HL-60 (cell line): ENCODE data around the gene TMEM217.

ENCODE experiments used
- DNase-seq, 2 experiments: peaks; one replicate each; pipeline ENCODE4 v3.0.0-alpha.2; 2010 to 2020; ENCODE audit warnings: low read depth in 1 of 2, low spot score in 1 of 2
- H3K27ac ChIP-seq: fragments of 250-450 bp; sonication (Bioruptor Pico); replicated peaks from 2 replicates; pipeline ENCODE4 v1.5.1; 2020; ENCODE audit warnings: mild to moderate bottlenecking, moderate library complexity
- H3K27me3 ChIP-seq: fragments of 250-450 bp; sonication (Bioruptor Pico); 2 replicates; pipeline ENCODE4 v1.5.1; 2021; ENCODE audit warnings: mild to moderate bottlenecking, moderate library complexity; ENCODE audit not compliant: insufficient read depth, poor library complexity, severe bottlenecking
- H3K4me3 ChIP-seq: replicated peaks from 2 replicates; pipeline ENCODE4 v1.5.1; 2011; ENCODE audit warnings: mild to moderate bottlenecking, control low read depth, low read length; ENCODE audit not compliant: insufficient read depth
- GABPA ChIP-seq: IDR thresholded peaks from 2 replicates; pipeline ENCODE4 v1.6.1; 2012; ENCODE audit warnings: low read depth
- POLR2AphosphoS5 ChIP-seq: IDR thresholded peaks from 2 replicates; pipeline ENCODE4 v1.6.1; 2012; ENCODE audit warnings: low read depth
- SPI1 ChIP-seq: IDR thresholded peaks from 2 replicates; pipeline ENCODE4 v1.6.1; 2012; ENCODE audit warnings: low read depth, mild to moderate bottlenecking, borderline replicate concordance
- TF ChIP-seq, protein P1 (sequence below): IDR thresholded peaks from 2 replicates; pipeline ENCODE4 v1.6.1; 2012; ENCODE audit warnings: low read depth; ENCODE audit not compliant: insufficient replicate concordance
- TF ChIP-seq, protein P2 (sequence below): IDR thresholded peaks from one replicate; pipeline ENCODE4 v1.5.1; 2011; ENCODE audit warnings: low read length, control low read depth, inconsistent platforms; ENCODE audit not compliant: insufficient read depth

TMEM217 gene

DNA sequence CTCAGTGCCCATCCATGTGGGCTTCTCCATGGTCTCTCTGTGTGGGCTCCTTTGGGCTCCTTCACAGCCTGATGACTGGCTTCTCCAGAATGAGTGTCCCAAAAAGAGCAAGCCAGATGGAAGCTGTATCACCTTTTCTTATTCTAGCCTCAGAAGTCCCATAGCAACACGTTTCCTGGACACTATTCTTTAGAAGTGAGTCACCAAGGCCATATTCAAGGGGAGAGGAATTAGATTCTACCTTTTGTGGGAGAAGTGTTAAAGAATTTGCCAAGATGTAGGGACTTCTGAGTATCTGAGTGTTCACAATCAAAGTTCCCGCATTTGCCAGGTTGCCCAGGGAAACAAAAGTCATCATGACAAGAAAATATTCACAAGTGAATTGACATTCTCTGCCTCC lies 21.0 kb downstream of the TMEM217 start:
- TF ChIP-seq POLR2AphosphoS5 (no peak), SPI1 (no peak), GABPA (no peak)
- TF ChIP-seq, protein P1, sequence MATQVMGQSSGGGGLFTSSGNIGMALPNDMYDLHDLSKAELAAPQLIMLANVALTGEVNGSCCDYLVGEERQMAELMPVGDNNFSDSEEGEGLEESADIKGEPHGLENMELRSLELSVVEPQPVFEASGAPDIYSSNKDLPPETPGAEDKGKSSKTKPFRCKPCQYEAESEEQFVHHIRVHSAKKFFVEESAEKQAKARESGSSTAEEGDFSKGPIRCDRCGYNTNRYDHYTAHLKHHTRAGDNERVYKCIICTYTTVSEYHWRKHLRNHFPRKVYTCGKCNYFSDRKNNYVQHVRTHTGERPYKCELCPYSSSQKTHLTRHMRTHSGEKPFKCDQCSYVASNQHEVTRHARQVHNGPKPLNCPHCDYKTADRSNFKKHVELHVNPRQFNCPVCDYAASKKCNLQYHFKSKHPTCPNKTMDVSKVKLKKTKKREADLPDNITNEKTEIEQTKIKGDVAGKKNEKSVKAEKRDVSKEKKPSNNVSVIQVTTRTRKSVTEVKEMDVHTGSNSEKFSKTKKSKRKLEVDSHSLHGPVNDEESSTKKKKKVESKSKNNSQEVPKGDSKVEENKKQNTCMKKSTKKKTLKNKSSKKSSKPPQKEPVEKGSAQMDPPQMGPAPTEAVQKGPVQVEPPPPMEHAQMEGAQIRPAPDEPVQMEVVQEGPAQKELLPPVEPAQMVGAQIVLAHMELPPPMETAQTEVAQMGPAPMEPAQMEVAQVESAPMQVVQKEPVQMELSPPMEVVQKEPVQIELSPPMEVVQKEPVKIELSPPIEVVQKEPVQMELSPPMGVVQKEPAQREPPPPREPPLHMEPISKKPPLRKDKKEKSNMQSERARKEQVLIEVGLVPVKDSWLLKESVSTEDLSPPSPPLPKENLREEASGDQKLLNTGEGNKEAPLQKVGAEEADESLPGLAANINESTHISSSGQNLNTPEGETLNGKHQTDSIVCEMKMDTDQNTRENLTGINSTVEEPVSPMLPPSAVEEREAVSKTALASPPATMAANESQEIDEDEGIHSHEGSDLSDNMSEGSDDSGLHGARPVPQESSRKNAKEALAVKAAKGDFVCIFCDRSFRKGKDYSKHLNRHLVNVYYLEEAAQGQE, result no peak
- TF ChIP-seq, protein P2, sequence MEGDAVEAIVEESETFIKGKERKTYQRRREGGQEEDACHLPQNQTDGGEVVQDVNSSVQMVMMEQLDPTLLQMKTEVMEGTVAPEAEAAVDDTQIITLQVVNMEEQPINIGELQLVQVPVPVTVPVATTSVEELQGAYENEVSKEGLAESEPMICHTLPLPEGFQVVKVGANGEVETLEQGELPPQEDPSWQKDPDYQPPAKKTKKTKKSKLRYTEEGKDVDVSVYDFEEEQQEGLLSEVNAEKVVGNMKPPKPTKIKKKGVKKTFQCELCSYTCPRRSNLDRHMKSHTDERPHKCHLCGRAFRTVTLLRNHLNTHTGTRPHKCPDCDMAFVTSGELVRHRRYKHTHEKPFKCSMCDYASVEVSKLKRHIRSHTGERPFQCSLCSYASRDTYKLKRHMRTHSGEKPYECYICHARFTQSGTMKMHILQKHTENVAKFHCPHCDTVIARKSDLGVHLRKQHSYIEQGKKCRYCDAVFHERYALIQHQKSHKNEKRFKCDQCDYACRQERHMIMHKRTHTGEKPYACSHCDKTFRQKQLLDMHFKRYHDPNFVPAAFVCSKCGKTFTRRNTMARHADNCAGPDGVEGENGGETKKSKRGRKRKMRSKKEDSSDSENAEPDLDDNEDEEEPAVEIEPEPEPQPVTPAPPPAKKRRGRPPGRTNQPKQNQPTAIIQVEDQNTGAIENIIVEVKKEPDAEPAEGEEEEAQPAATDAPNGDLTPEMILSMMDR, result no peak
- DNase-seq, result no peak

DNA sequence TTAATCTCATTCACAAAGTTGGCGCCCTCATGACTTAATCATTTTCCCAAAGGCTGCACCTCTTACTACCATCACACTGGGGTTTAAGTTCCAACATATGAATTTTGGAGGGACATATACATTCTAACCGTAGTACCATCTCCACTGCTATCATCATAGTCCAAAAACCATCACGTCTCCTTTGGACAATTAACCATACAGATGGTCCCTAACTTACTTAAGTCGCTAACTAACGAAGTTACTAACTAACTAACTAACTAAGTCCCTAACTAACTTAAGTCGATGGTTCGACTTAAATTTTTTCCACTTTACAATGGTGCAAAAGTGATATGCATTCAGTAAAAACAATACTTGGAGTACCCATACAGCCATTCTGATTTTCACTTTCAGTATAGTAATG lies 24.4 kb downstream of the TMEM217 start:
- DNase-seq, result no peak
- H3K27me3 ChIP-seq, result no peaks in the 10 kb centered on the region
- no peak overlapping the region for H3K4me3 ChIP-seq
- TF ChIP-seq, protein P1, result no peak
- TF ChIP-seq, protein P2, result no peak
- TF ChIP-seq GABPA (no peak), POLR2AphosphoS5 (no peak), SPI1 (no peak)
- H3K27ac ChIP-seq, result no peak overlapping the region

More for the DNA sequence above, 21.0 kb downstream of the TMEM217 start:
- no peaks in the 10 kb centered on the region for H3K27me3 ChIP-seq
- no peak overlapping the region for H3K27ac ChIP-seq
- no peak overlapping the region for H3K4me3 ChIP-seq

DNA sequence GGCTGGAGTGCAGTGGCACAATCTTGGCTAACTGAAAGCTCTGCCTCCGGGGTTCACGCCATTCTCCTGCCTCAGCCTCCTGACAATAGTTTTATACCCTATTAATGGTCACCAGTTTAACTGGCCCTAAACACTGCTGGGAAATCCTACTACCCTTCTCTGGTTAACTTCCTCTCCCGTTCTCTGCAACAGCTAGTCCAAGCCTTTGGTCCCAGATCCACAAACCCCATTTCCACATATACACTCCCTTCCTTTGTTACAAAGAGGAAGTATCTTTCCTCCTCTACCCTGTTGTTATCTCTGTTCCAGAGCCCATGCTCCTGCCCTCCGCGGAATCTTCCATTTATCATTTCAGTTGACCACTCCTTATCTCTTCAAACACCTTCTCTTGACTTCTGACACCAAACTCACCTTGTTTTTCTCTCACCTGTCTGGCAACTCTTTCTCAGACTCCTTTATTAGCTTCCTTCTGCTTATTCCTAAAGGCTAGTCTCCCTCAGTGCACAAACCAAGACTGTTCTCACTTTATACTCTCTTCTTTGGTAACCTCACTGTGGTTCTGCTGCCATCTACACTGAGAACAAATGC lies 25.4 kb downstream of the TMEM217 start:
- TF ChIP-seq POLR2AphosphoS5, result no peak
- TF ChIP-seq SPI1, result no peak; the same call in 1 of the 2 replicates
- TF ChIP-seq, protein P2, result no peak
- TF ChIP-seq, protein P1, result no peak
- no peak for TF ChIP-seq GABPA
- no peak for DNase-seq

More for the DNA sequence above, 25.4 kb downstream of the TMEM217 start:
- no peak overlapping the region for H3K27ac ChIP-seq
- no peaks in the 10 kb centered on the region for H3K27me3 ChIP-seq
- no peak overlapping the region for H3K4me3 ChIP-seq
